ENCODE results near the gene DYRK2. TPM values are rescaled to one million over a fixed set of nuclear protein-coding genes. Genes with fewer than 3 reads are reported as not detected.

DYRK2 gene
- total RNA-seq, 1 experiment from 2014 or later = 20.6 TPM

- no TSS peak for BruUV-seq (replicated peaks)
- no peak overlapping the region for H3K4me2 ChIP-seq (ENCODE audit: low read length)
- H2AFZ ChIP-seq (ENCODE audit: low read length) = no peak overlapping the region
- H3K4me1 ChIP-seq (ENCODE audit: insufficient read depth, low read length) = peaks cover 43% of the 10 kb centered on the region
- CTCF ChIA-PET = no interaction called here
- H3K4me3 ChIP-seq (ENCODE audit: low read length) = no peak overlapping the region
- DNase-seq (no peak), ATAC-seq (no peak)
- H3K9me2 ChIP-seq (replicated peaks; ENCODE audit: low read length) = no peaks in the 10 kb centered on the region
- intact Hi-C loops (cut with micrococcal nuclease) = loop anchor here (5.0 kb wide), 3 partner anchors 38 to 233 kb away; no protein-coding TSS in a partner anchor
- POLR2A ChIA-PET (ENCODE audit: unreplicated experiment) = interaction anchor here (0.6 kb wide), 1 partner anchor 216 kb away, joined by 3 read pairs; no protein-coding TSS in a partner anchor
- no peak overlapping the region for H3K27ac ChIP-seq (ENCODE audit: low read length)
- no peaks in the 10 kb centered on the region for H3F3A ChIP-seq (ENCODE audit: low read length, unreplicated experiment)
- no peaks in the 10 kb centered on the region for H3K79me2 ChIP-seq (ENCODE audit: low read length)
- H3K9ac ChIP-seq (ENCODE audit: low read length) = no peak overlapping the region
- H4K20me1 ChIP-seq (ENCODE audit: low read length) = no peaks in the 10 kb centered on the region
- H3K9me3 ChIP-seq (ENCODE audit: low read length) = no peaks in the 10 kb centered on the region
- TF ChIP-seq EZH2 (IDR thresholded peaks at IDR 0.05; ENCODE audit: low read length, unreplicated experiment) = no peak
- TF ChIP-seq, protein P1, sequence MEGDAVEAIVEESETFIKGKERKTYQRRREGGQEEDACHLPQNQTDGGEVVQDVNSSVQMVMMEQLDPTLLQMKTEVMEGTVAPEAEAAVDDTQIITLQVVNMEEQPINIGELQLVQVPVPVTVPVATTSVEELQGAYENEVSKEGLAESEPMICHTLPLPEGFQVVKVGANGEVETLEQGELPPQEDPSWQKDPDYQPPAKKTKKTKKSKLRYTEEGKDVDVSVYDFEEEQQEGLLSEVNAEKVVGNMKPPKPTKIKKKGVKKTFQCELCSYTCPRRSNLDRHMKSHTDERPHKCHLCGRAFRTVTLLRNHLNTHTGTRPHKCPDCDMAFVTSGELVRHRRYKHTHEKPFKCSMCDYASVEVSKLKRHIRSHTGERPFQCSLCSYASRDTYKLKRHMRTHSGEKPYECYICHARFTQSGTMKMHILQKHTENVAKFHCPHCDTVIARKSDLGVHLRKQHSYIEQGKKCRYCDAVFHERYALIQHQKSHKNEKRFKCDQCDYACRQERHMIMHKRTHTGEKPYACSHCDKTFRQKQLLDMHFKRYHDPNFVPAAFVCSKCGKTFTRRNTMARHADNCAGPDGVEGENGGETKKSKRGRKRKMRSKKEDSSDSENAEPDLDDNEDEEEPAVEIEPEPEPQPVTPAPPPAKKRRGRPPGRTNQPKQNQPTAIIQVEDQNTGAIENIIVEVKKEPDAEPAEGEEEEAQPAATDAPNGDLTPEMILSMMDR (conservative IDR thresholded peaks at IDR 0.05; ENCODE audit: low read depth, low read length) = no peak
- H3K27me3 ChIP-seq (ENCODE audit: low read length) = no peaks in the 10 kb centered on the region
- H3K36me3 ChIP-seq (ENCODE audit: low read depth, low read length) = no peaks in the 10 kb centered on the region
Measured at GRCh38 chr12:67709367-67709954, 60.9 kb downstream of the DYRK2 start.

- Histone ChIP-seq H3K27ac (ENCODE audit: low read length) (peak overlapping the region; percentile 19; the same call in 1 of the 2 replicates), H3K4me1 (ENCODE audit: insufficient read depth, low read length) (peaks cover 44% of the 10 kb centered on the region), H3K9me3 (ENCODE audit: low read length) (no peaks in the 10 kb centered on the region), H3K36me3 (ENCODE audit: low read depth, low read length) (no peaks in the 10 kb centered on the region), H3K4me3 (ENCODE audit: low read length) (no peak overlapping the region), H3K9me2 (replicated peaks; ENCODE audit: low read length) (no peaks in the 10 kb centered on the region), H3K9ac (ENCODE audit: low read length) (no peak overlapping the region), H3K4me2 (ENCODE audit: low read length) (peak overlapping the region; percentile 63), H2AFZ (ENCODE audit: low read length) (peak overlapping the region; percentile 41), H3K79me2 (ENCODE audit: low read length) (no peaks in the 10 kb centered on the region), H3F3A (ENCODE audit: low read length, unreplicated experiment) (no peaks in the 10 kb centered on the region), H3K27me3 (ENCODE audit: low read length) (no peaks in the 10 kb centered on the region), H4K20me1 (ENCODE audit: low read length) (no peaks in the 10 kb centered on the region)
- ChIA-PET POLR2A (ENCODE audit: unreplicated experiment) (interaction anchor here (0.6 kb wide), 1 partner anchor 214 kb away, joined by 4 read pairs; no protein-coding TSS in a partner anchor), CTCF (no interaction called here)
- intact Hi-C loops (cut with micrococcal nuclease) = loop anchor here (5.0 to 10.0 kb wide), 4 partner anchors 57 to 276 kb away; no protein-coding TSS in a partner anchor
- no TSS peak for BruUV-seq (replicated peaks)
- TF ChIP-seq EZH2phosphoT487 (IDR thresholded peaks at IDR 0.05; ENCODE audit: borderline replicate concordance, low read length) (no peak), EZH2 (IDR thresholded peaks at IDR 0.05; ENCODE audit: low read length, unreplicated experiment) (no peak)
- TF ChIP-seq, protein P1 (conservative IDR thresholded peaks at IDR 0.05; ENCODE audit: low read depth, low read length) = no peak
- ATAC-seq (peak; percentile 80), DNase-seq (peak; percentile 83)
Measured at GRCh38 chr12:67710582-67710981, 62.0 kb downstream of the DYRK2 start.

DNA sequence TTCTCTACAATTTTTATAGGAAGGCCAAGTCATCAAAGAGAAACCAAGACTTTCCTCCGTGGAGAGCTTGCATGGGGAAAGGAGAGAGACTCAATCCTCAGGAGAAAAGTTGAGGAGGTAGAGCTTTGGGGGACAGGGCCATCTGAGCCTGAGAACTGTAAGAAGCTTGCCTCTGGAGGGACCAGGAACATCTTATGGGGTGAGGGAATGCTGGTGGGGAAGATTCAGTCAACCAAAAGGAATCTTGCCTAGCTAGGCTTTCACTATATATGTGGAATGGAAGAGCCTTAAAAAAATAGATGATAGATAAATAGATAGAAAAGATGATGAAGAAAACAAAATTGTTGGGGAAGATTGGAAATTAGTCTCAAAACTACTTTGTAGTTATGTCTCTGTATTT lies 63.5 kb downstream of the DYRK2 start:
- H3K9me3 ChIP-seq (ENCODE audit: low read length) = no peaks in the 10 kb centered on the region
- H3K27me3 ChIP-seq (ENCODE audit: low read length) = no peaks in the 10 kb centered on the region
- no peak overlapping the region for H3K4me2 ChIP-seq (ENCODE audit: low read length)
- TF ChIP-seq, protein P1 (conservative IDR thresholded peaks at IDR 0.05; ENCODE audit: low read depth, low read length) = no peak
- no peak for TF ChIP-seq EZH2phosphoT487 (IDR thresholded peaks at IDR 0.05; ENCODE audit: borderline replicate concordance, low read length)
- no peak for TF ChIP-seq EZH2 (IDR thresholded peaks at IDR 0.05; ENCODE audit: low read length, unreplicated experiment)
- no peak for ATAC-seq
- H3K9ac ChIP-seq (ENCODE audit: low read length) = no peak overlapping the region
- ChIA-PET POLR2A (ENCODE audit: unreplicated experiment) (interaction anchor here (0.6 kb wide), 1 partner anchor 33 kb away, joined by 4 read pairs; no protein-coding TSS in a partner anchor), CTCF (no interaction called here)
- no peaks in the 10 kb centered on the region for H3K79me2 ChIP-seq (ENCODE audit: low read length)
- H3F3A ChIP-seq (ENCODE audit: low read length, unreplicated experiment) = no peaks in the 10 kb centered on the region
- H2AFZ ChIP-seq (ENCODE audit: low read length) = no peak overlapping the region
- no peaks in the 10 kb centered on the region for H3K36me3 ChIP-seq (ENCODE audit: low read depth, low read length)
- no peaks in the 10 kb centered on the region for H4K20me1 ChIP-seq (ENCODE audit: low read length)
- DNase-seq = no peak
- no peak overlapping the region for H3K4me3 ChIP-seq (ENCODE audit: low read length)
- intact Hi-C loops (cut with micrococcal nuclease) = loop anchor here (5.0 to 10.0 kb wide), 4 partner anchors 55 to 277 kb away; no protein-coding TSS in a partner anchor
- H3K9me2 ChIP-seq (replicated peaks; ENCODE audit: low read length) = no peaks in the 10 kb centered on the region
- peaks cover 43% of the 10 kb centered on the region for H3K4me1 ChIP-seq (ENCODE audit: insufficient read depth, low read length)
- BruUV-seq (replicated peaks) = no TSS peak
- no peak overlapping the region for H3K27ac ChIP-seq (ENCODE audit: low read length)
